Renal cortex interstitium (tissue), 11 donors: ENCODE results near the gene FAM228B. TPM values are rescaled to one million over a fixed set of nuclear protein-coding genes. Genes with fewer than 3 reads are reported as not detected.
"Not testable (repeated sequence)": the region's sequence is repeated elsewhere in the genome, so short reads cannot be mapped to it uniquely, and the experiment has no call there.

Experiments
- DNase-seq, 11 donors: peaks; one replicate each; pipeline ENCODE4 v3.0.0-alpha.2; 2013; ENCODE audit warnings: low read depth in 9 of 11, low spot score in 4 of 11; ENCODE audit errors: extremely low read depth in 1 of 11
- polyA plus RNA-seq, 3 donors: library from polyadenylated mRNA; unstranded; fragments of 120-200 nt; gene quantifications; one replicate each; pipeline ENCODE4 v1.2.1, GENCODE V29; 2013; ENCODE audit not compliant: insufficient read length in 3 of 3

Gene FAM228B
- polyA plus RNA-seq, 3 donors: 23.1 to 30.8 (median 29.1) TPM

GRCh38 chr2:24183366-24184069 is 60.2 kb downstream of the FAM228B start:
- no peak for DNase-seq

- DNase-seq: no peak
Measured at GRCh38 chr2:24189551-24189950, 66.3 kb downstream of the FAM228B start.

GRCh38 chr2:24190503-24190902 is 67.2 kb downstream of the FAM228B start:
- DNase-seq: no peak

- no peak for DNase-seq
Measured at GRCh38 chr2:24191156-24191555, 67.9 kb downstream of the FAM228B start.

GRCh38 chr2:24191848-24192247 is 68.6 kb downstream of the FAM228B start:
- no peak for DNase-seq

GRCh38 chr2:24197213-24197612 is 73.9 kb downstream of the FAM228B start:
- DNase-seq: not testable (repeated sequence)

- DNase-seq: no peak
Measured at GRCh38 chr2:24199968-24200590, 76.8 kb downstream of the FAM228B start.

- DNase-seq: no peak
Measured at GRCh38 chr2:24200799-24201198, 77.5 kb downstream of the FAM228B start.

- peak in 4 of 11 donors; percentile 9 to 28 (median 14) for DNase-seq
Measured at GRCh38 chr2:24203029-24203786, 79.9 kb downstream of the FAM228B start.

GRCh38 chr2:24203787-24204150 is 80.5 kb downstream of the FAM228B start:
- DNase-seq: no peak

GRCh38 chr2:24204505-24204904 is 81.2 kb downstream of the FAM228B start:
- no peak for DNase-seq

GRCh38 chr2:24205131-24205530 is 81.9 kb downstream of the FAM228B start:
- DNase-seq: no peak

- DNase-seq: no peak
Measured at GRCh38 chr2:24206242-24206641, 83.0 kb downstream of the FAM228B start.

- no peak for DNase-seq
Measured at GRCh38 chr2:24206714-24207113, 83.4 kb downstream of the FAM228B start.

- no peak for DNase-seq
Measured at GRCh38 chr2:24207359-24207758, 84.1 kb downstream of the FAM228B start.

GRCh38 chr2:24208490-24208889 is 85.2 kb downstream of the FAM228B start:
- DNase-seq: no peak

- DNase-seq: no peak
Measured at GRCh38 chr2:24209389-24210105, 86.3 kb downstream of the FAM228B start.

GRCh38 chr2:24210106-24210455 is 86.8 kb downstream of the FAM228B start:
- DNase-seq: no peak

GRCh38 chr2:24210723-24211122 is 87.5 kb downstream of the FAM228B start:
- no peak for DNase-seq

GRCh38 chr2:24211408-24211807 is 88.1 kb downstream of the FAM228B start:
- DNase-seq: no peak
